Upper lobe of left lung (tissue), 6 donors: ENCODE measurements around the gene KCNT1. TPM values are rescaled to one million over a fixed set of nuclear protein-coding genes. Genes with fewer than 3 reads are reported as not detected.

ENCODE experiments used
- ATAC-seq, 2 donors: fragments of 200-7000 bp; cut with Tn5 transposase; one replicate each; pipeline ENCODE4 v1.9.1; 2022; ENCODE audit warnings: mild to moderate bottlenecking in 2 of 2, moderate library complexity in 2 of 2; ENCODE audit not compliant: low FRiP score in 2 of 2
- DNase-seq, 2 donors: peaks; one replicate each; pipeline ENCODE4 v3.0.0-alpha.2; 2019 to 2020
- H3K27ac ChIP-seq, 4 donors: fragments of 200-600 bp; sonication (generic); one replicate each; pipeline ENCODE4 v1.5.1; 2016 to 2019
- H3K27me3 ChIP-seq, 4 donors: fragments of 200-600 bp; sonication (generic); one replicate each; pipeline ENCODE4 v1.5.1; 2017 to 2019
- H3K36me3 ChIP-seq, 4 donors: fragments of 200-600 bp; sonication (generic); one replicate each; pipeline ENCODE4 v1.5.1; 2016 to 2019
- H3K4me1 ChIP-seq, 4 donors: fragments of 200-600 bp; sonication (generic); one replicate each; pipeline ENCODE4 v1.5.1; 2018 to 2019
- H3K4me3 ChIP-seq, 4 donors: fragments of 200-600 bp; sonication (generic); one replicate each; pipeline ENCODE4 v1.5.1; 2017 to 2019; ENCODE audit warnings: mild to moderate bottlenecking in 2 of 4, moderate library complexity in 1 of 4
- H3K9me3 ChIP-seq, 4 donors: fragments of 200-600 bp; sonication (generic); one replicate each; pipeline ENCODE4 v1.5.1; 2018 to 2019
- EP300 ChIP-seq, 4 donors: sonication (generic); formaldehyde crosslinking; IDR thresholded peaks; one replicate each; pipeline ENCODE4 v1.5.1; 2017; ENCODE audit warnings: antibody characterized with exemption in 4 of 4, control low read depth in 2 of 4
- POLR2A ChIP-seq, 4 donors: fragments of 450-650 bp; IDR thresholded peaks; one replicate each; pipeline ENCODE4 v1.5.1; 2016 to 2017; ENCODE audit warnings: antibody characterized with exemption in 4 of 4, mild to moderate bottlenecking in 2 of 4
- POLR2AphosphoS5 ChIP-seq, 2 donors: sonication (generic); formaldehyde crosslinking; IDR thresholded peaks; one replicate each; pipeline ENCODE4 v1.5.1; 2017; ENCODE audit warnings: antibody characterized with exemption in 2 of 2
- WGBS, 2 donors: methylation state at CpG; one replicate each; pipeline ENCODE4 v1.1.5; 2017 to 2018; 5-methylcytosine and 5-hydroxymethylcytosine counted together
- total RNA-seq, 6 donors: library from RNA; depleted of rRNA in 4 of 6; stranded (reverse); fragments of >200 nt in 4 of 6; gene quantifications; one replicate each; pipeline versions ENCODE4 v1.1.0 to v1.2.1, GENCODE V29; 2016 to 2021
- TF ChIP-seq, protein P1 (sequence below), 6 experiments: fragments of 450-650 bp in 4 of 6; fragments of 200-600 bp in 2 of 6; sonication (generic) in 2 of 6; IDR thresholded peaks; one replicate each; pipeline ENCODE4 v1.5.1; 2016 to 2019; ENCODE audit warnings: antibody characterized with exemption in 6 of 6
- donor health status: DM: no; HTN: no; CAD: no; lungs with moderate emphysema.
- donor health status: DM: no; HTN: yes; CAD: no; lungs with severe emphysema.

KCNT1 gene
- total RNA-seq, 6 donors from 2014 or later = 0.11 to 1.0 (median 0.31) TPM; not detected in 2

DNA sequence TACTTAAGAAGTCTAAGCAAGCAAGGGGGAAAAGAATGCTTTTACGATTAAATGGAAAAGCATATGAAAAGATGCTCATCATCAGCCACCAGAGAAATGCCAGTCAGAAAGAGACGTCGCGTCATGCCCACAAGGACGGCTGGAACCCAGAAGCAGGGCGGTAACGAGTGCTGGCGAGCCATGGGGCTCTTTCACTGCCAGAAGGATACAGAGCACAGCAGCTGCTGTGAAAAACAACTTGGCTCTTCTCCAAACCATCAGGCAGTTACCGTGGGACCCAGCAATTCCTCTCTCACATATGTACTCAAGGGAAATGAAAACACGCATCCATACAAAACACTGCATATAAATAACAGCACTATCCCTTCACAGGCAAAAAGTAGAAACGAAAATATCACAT is 109.8 kb downstream of the KCNT1 start:
- no peak for DNase-seq
- WGBS, 2 donors = 85 to 87% methylated on average over 11 of the region's 11 CpGs
- Histone ChIP-seq H3K9me3 (no peaks in the 10 kb centered on the region), H3K4me3 (no peak overlapping the region), H3K27me3 (no peaks in the 10 kb centered on the region), H3K4me1 (no peaks in the 10 kb centered on the region), H3K36me3 (peaks cover 24 to 81% (median 57%) of the 10 kb centered on the region in 4 donors), H3K27ac (no peak overlapping the region)
- TF ChIP-seq POLR2AphosphoS5 (IDR thresholded peaks at IDR 0.05) (no peak), POLR2A (IDR thresholded peaks at IDR 0.05) (no peak), EP300 (IDR thresholded peaks at IDR 0.05) (no peak)
- TF ChIP-seq, protein P1, sequence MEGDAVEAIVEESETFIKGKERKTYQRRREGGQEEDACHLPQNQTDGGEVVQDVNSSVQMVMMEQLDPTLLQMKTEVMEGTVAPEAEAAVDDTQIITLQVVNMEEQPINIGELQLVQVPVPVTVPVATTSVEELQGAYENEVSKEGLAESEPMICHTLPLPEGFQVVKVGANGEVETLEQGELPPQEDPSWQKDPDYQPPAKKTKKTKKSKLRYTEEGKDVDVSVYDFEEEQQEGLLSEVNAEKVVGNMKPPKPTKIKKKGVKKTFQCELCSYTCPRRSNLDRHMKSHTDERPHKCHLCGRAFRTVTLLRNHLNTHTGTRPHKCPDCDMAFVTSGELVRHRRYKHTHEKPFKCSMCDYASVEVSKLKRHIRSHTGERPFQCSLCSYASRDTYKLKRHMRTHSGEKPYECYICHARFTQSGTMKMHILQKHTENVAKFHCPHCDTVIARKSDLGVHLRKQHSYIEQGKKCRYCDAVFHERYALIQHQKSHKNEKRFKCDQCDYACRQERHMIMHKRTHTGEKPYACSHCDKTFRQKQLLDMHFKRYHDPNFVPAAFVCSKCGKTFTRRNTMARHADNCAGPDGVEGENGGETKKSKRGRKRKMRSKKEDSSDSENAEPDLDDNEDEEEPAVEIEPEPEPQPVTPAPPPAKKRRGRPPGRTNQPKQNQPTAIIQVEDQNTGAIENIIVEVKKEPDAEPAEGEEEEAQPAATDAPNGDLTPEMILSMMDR (IDR thresholded peaks at IDR 0.05) = no peak
- ATAC-seq = no peak

DNA sequence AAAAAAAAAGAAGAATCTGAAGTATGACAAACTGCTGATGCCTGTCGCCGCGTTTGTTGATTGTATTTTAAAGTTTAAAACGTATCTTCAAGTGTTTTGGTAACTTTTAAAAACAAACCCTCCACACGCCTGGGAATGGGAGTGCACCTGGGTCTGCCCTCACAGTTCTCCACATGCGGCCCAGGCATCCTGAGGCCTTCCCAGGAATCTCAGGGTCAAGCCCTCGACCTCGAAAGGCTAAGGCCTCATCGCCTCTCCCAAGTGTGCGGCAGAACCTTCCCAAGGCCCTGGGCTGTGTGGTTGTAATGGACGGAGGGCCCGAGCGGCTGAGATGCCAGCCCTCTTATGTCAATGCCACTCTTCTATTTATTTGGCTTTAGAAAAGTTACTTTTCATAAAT is 111.0 kb downstream of the KCNT1 start:
- no peaks in the 10 kb centered on the region for H3K27me3 ChIP-seq
- H3K9me3 ChIP-seq = no peaks in the 10 kb centered on the region
- no peak overlapping the region for H3K27ac ChIP-seq
- WGBS, 2 donors = 93 to 94% methylated on average over 13 of the region's 13 CpGs
- H3K4me1 ChIP-seq = no peaks in the 10 kb centered on the region
- no peak for TF ChIP-seq POLR2AphosphoS5 (IDR thresholded peaks at IDR 0.05)
- TF ChIP-seq POLR2A (IDR thresholded peaks at IDR 0.05) = no peak
- TF ChIP-seq, protein P1 (IDR thresholded peaks at IDR 0.05) = no peak
- TF ChIP-seq EP300 (IDR thresholded peaks at IDR 0.05) = no peak
- H3K4me3 ChIP-seq = no peak overlapping the region
- ATAC-seq (no peak), DNase-seq (no peak)
- H3K36me3 ChIP-seq = peaks cover 35 to 93% (median 69%) of the 10 kb centered on the region in 4 donors

DNA sequence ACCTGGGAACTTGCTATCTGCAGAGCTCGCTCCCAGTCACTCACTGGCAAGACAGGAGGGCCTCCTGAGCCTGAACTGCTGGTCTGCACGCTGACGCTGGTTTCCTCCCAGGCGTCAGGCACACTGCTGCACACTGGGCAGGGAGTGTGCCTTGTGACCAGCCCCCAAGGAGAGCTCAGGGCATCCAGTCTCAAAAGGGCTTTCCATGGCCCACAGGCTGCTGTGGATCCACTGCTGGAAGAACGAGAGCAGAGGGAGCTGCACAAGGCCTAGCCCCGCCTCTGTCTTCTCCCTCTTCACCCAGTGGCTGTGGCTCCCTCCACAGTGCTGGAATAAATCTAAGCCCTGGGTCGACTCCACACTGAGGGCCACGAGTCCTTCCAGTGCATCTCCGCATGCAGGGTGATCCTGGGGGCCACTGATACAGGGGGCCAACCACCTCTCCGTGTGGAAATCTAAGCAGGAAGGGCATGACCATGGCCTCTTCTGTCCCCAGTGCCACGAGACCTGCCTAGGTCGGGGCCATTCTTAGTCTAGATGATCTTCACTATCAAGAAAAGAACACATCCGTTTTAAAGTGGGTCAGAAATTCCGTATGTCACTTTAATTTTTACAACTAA is 111.8 kb downstream of the KCNT1 start:
- H3K9me3 ChIP-seq = no peaks in the 10 kb centered on the region
- no peak for ATAC-seq
- H3K27me3 ChIP-seq = no peaks in the 10 kb centered on the region
- no peaks in the 10 kb centered on the region for H3K4me1 ChIP-seq
- no peak for DNase-seq
- H3K27ac ChIP-seq = no peak overlapping the region
- no peak overlapping the region for H3K4me3 ChIP-seq
- no peak for TF ChIP-seq POLR2A (IDR thresholded peaks at IDR 0.05)
- no peak for TF ChIP-seq POLR2AphosphoS5 (IDR thresholded peaks at IDR 0.05)
- TF ChIP-seq, protein P1 (IDR thresholded peaks at IDR 0.05) = no peak
- no peak for TF ChIP-seq EP300 (IDR thresholded peaks at IDR 0.05)
- peaks cover 43 to 98% (median 77%) of the 10 kb centered on the region in 4 donors for H3K36me3 ChIP-seq
- 92 to 98% methylated on average over 8 to 14 of the region's 14 CpGs for WGBS, 2 donors

DNA sequence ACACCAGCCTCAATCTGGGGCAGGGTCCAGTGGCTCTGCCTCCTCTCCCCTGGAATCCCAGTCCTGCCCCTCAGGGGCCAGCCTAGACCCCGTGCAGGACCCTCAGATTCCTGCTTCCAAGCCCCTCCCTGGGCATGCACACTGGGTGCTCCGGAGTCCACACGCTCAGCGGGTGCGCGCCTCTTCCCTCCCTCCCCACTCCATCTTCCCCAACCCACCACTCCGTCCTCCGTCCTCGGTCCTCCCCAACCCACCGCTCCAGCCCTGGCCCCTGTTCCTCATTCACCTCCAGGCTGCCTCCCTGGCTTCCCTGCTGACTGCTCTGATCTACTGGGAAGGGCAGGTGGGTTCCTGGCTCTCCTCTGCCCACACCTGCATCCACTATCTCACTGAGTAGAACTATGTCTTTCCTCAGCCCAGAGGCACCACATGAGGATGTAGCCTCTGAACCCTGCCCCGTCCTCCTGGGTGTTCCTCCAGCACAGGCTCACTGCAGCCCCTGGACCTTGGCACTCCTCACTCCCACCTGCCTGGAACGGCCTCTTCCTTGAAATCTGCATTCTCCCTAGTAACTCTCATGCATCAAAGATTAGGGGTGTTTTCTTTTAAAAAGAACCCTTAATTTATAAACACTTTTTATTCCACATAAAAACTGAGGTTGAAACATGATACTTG is 112.6 kb downstream of the KCNT1 start:
- no peak overlapping the region for H3K4me3 ChIP-seq
- H3K27me3 ChIP-seq = no peaks in the 10 kb centered on the region
- no peak overlapping the region for H3K27ac ChIP-seq
- no peak for TF ChIP-seq POLR2A (IDR thresholded peaks at IDR 0.05)
- TF ChIP-seq POLR2AphosphoS5 (IDR thresholded peaks at IDR 0.05) = no peak
- TF ChIP-seq EP300 (IDR thresholded peaks at IDR 0.05) = no peak
- TF ChIP-seq, protein P1 (IDR thresholded peaks at IDR 0.05) = no peak
- no peaks in the 10 kb centered on the region for H3K9me3 ChIP-seq
- ATAC-seq = no peak
- 96 to 97% methylated on average over 12 of the region's 12 CpGs for WGBS, 2 donors
- no peaks in the 10 kb centered on the region for H3K4me1 ChIP-seq
- no peak for DNase-seq
- peaks cover 43 to 100% (median 80%) of the 10 kb centered on the region in 4 donors for H3K36me3 ChIP-seq
